ENCODE data around the gene SAP25.
"Not testable (repeated sequence)": the region's sequence is repeated elsewhere in the genome, so short reads cannot be mapped to it uniquely, and the experiment has no call there.

SAP25 gene

DNA sequence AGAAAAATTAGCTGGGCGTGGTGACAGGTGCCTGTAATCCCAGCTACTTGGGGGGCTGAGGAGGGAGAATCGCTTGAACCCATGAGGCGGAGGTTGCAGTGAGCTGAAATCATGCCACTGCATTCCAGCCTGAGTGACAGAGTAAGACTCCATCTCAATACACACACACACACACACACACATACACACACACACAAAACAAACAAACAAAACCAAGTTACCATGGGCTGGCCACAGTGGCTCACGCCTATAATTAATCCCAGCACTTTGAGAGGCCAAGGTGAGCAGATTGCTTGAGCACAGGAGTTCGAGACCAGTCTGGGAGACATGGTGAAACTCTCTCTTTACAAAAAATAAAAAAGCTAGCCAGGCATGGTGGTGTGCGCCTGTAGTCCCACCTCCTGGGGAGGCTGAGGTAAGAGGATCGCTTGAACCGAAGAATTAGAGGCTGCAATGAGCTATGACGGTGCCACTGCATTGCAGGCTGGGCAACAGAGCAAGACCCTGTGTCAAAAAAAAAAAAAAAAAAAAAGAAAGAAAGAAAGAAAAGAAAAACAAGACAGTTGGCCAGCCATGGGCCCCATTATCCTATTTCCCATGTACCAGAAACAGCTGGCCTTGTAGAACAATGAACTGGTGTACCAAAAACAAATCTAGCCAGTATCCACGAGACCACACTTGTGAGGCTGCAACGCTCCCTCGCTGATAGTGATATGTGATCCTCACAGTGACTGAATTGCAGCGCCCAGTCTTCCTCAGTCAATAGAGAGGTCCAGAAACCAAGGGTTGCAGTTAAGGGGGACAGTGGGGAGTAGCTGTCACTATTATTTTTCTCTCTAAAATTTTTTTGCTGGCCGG is 41.3 kb downstream of the SAP25 start:
- no peaks in the 10 kb centered on the region for H3K4me1 ChIP-seq (ENCODE audit: insufficient read depth, insufficient read length)
- no peaks in the 10 kb centered on the region for H3K27me3 ChIP-seq (ENCODE audit: insufficient read depth, insufficient read length)
- H3K4me3 ChIP-seq (ENCODE audit: insufficient read length, low read depth): no peak overlapping the region
- H3K9me3 ChIP-seq (ENCODE audit: insufficient read depth, low read length): no peaks in the 10 kb centered on the region
- H3K9ac ChIP-seq (ENCODE audit: insufficient read length, low read depth): no peak overlapping the region
- no peak for TF ChIP-seq ZNF274 (IDR thresholded peaks at IDR 0.05; ENCODE audit: low read depth, low read length)
- no peak for TF ChIP-seq YY1 (IDR thresholded peaks at IDR 0.05; ENCODE audit: insufficient read depth, insufficient read length)
- TF ChIP-seq SUZ12 (IDR thresholded peaks at IDR 0.05; ENCODE audit: extremely low read depth, insufficient read depth, insufficient read length): no peak
- no peak for DNase-seq (ENCODE audit: low read depth, low spot score)
- no peaks in the 10 kb centered on the region for H3K36me3 ChIP-seq (ENCODE audit: insufficient read depth, insufficient read length, low read length)

DNA sequence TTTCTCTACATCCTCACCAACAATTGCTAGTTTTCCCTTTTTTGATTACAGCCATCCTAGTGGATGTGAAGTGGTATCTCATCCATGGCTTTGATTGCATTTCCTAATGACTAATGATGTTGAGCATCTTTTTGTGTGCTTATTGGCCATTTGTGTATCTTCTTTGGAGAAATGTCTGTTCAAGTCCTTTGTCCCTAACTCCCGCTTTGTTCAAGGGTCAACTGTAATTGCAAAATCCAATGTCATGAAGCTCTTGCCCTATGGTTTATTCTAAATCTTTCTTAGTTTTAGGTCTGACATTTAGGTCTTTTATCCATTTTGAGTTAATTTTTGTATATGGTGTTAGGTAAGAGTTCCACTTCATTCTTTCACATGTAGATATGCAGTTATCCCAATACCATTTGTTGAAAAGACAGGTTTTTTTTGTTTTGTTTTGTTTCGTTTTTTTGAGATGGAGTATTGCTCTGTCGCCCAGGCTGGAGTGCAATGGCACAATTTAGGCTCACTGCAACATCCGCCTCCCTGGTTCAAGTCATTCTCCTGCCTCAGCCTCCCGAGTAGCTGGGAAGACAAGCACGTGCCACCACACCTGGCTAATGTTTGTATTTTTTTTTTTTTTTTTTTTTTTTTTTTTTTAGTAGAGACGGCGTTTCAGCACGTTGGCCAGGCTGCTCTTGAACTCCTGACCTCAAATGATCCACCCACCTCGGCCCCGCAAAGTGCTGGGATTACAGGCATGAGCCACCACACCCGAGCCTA is 45.4 kb downstream of the SAP25 start:
- not testable (repeated sequence) for H3K4me1 ChIP-seq (ENCODE audit: insufficient read depth, insufficient read length); H3K27me3 ChIP-seq (ENCODE audit: insufficient read depth, insufficient read length); H3K4me3 ChIP-seq (ENCODE audit: insufficient read length, low read depth); H3K36me3 ChIP-seq (ENCODE audit: insufficient read depth, insufficient read length, low read length); H3K9me3 ChIP-seq (ENCODE audit: insufficient read depth, low read length); H3K9ac ChIP-seq (ENCODE audit: insufficient read length, low read depth); DNase-seq (ENCODE audit: low read depth, low spot score)

DNA sequence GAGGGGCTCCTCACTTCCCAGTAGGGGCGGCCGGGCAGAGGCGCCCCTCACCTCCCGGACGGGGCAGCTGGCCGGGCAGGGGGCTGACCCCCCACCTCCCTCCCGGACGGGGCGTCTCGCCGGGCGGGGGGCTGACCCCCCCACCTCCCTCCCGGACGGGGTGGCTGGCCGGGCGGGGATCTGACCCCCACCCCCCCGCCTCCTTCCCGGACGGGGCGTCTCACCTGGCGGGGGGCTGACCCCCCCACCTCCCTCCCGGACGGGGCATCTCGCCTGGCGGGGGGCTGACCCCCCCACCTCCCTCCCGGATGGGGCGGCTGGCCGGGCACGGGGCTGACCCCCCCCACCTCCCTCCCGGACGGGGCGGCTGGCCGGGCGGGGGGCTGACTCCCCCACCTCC is 50.5 kb downstream of the SAP25 start:
- not testable (repeated sequence) for H3K4me1 ChIP-seq (ENCODE audit: insufficient read depth, insufficient read length); H3K9ac ChIP-seq (ENCODE audit: insufficient read length, low read depth); H3K4me3 ChIP-seq (ENCODE audit: insufficient read length, low read depth); H3K9me3 ChIP-seq (ENCODE audit: insufficient read depth, low read length); H3K27me3 ChIP-seq (ENCODE audit: insufficient read depth, insufficient read length); H3K36me3 ChIP-seq (ENCODE audit: insufficient read depth, insufficient read length, low read length); DNase-seq (ENCODE audit: low read depth, low spot score)
